A673 (cell line): ENCODE data around the gene GUK1. TPM values are rescaled to one million over a fixed set of nuclear protein-coding genes. Genes with fewer than 3 reads are reported as not detected.

ENCODE experiments used
- BruUV-seq: library from RNA; stranded (reverse); fragments of 400-500 nt; replicated peaks from 2 replicates; lab custom pipeline; 2021; lab: Mats Ljungman, UMichigan
- CTCF ChIA-PET: fragments of 300-600 bp; sonication (Branson Sonifier 250); formaldehyde crosslinking; loops from one replicate; lab custom pipeline; 2022; ENCODE audit warnings: antibody characterized with exemption; lab: Charles Lee
- POLR2A ChIA-PET: fragments of 300-600 bp; sonication (Branson Sonifier 250); formaldehyde crosslinking; loops from one replicate; lab custom pipeline; 2022; ENCODE audit warnings: antibody characterized with exemption; ENCODE audit not compliant: low non-redundant PET; lab: Charles Lee
- DNase-seq: peaks from one replicate; pipeline ENCODE4 v3.0.0-alpha.2; 2015; ENCODE audit warnings: low spot score
- H3K27ac ChIP-seq: fragments of 200-600 bp; sonication (generic); 2 replicates; pipeline ENCODE4 v1.5.1; 2016; ENCODE audit warnings: mixed run types, low read depth, mild to moderate bottlenecking, mixed read lengths, antibody characterized with exemption, low read length; ENCODE audit not compliant: poor library complexity, severe bottlenecking
- H3K27me3 ChIP-seq: fragments of 200-600 bp; sonication (generic); replicated peaks from 2 replicates; pipeline ENCODE4 v1.6.1; 2017; ENCODE audit warnings: mixed run types, low read depth, mild to moderate bottlenecking, mixed read lengths, antibody characterized with exemption, low read length; ENCODE audit not compliant: insufficient read depth, poor library complexity
- H3K36me3 ChIP-seq: fragments of 200-600 bp; sonication (generic); 2 replicates; pipeline ENCODE4 v1.6.1; 2016; ENCODE audit warnings: mixed run types, mild to moderate bottlenecking, mixed read lengths, antibody characterized with exemption, low read length; ENCODE audit not compliant: insufficient read depth, poor library complexity, severe bottlenecking
- H3K4me1 ChIP-seq: fragments of 200-600 bp; sonication (generic); 2 replicates; pipeline ENCODE4 v1.6.1; 2017; ENCODE audit warnings: mixed run types, mild to moderate bottlenecking, mixed read lengths, antibody characterized with exemption, low read length; ENCODE audit not compliant: insufficient read depth, poor library complexity, severe bottlenecking
- H3K4me3 ChIP-seq: fragments of 200-600 bp; sonication (generic); 2 replicates; pipeline ENCODE4 v1.5.1; 2016; ENCODE audit warnings: low read depth, mixed run types, mild to moderate bottlenecking, mixed read lengths, low read length; ENCODE audit not compliant: poor library complexity, severe bottlenecking
- H3K9me3 ChIP-seq: fragments of 200-600 bp; sonication (generic); 2 replicates; pipeline ENCODE4 v1.6.1; 2016; ENCODE audit warnings: mixed run types, low read depth, mild to moderate bottlenecking, mixed read lengths, antibody characterized with exemption, low read length; ENCODE audit not compliant: poor library complexity, severe bottlenecking
- CTCF ChIP-seq: fragments of 300-800, 200-600 bp; sonication (generic); conservative IDR thresholded peaks from 2 replicates; pipeline ENCODE4 v1.5.1; 2017; ENCODE audit warnings: low read depth, mild to moderate bottlenecking, antibody characterized with exemption, low read length, moderate library complexity, mixed read lengths
- EZH2 ChIP-seq: fragments of 200-600 bp; sonication (generic); IDR thresholded peaks from 2 replicates; pipeline ENCODE4 v1.6.1; 2017; ENCODE audit warnings: borderline replicate concordance, low read depth, mild to moderate bottlenecking, mixed read lengths, antibody characterized with exemption, low read length; ENCODE audit not compliant: poor library complexity, severe bottlenecking
- intact Hi-C: fragments of 100-400 bp; cut with micrococcal nuclease; formaldehyde crosslinking; loops from one replicate; pipeline ENCODE4 v1.10.0; 2022; ENCODE audit not compliant: unreplicated experiment
- total RNA-seq: library from RNA; stranded (reverse); gene quantifications from 2 replicates; pipeline ENCODE4 v1.2.3, GENCODE V29; 2021

GUK1 gene
- total RNA-seq, 1 experiment from 2014 or later: 130 TPM

- intact Hi-C loops: no loop called here
- no peak overlapping the region for H3K27ac ChIP-seq
- H3K27me3 ChIP-seq: no peaks in the 10 kb centered on the region
- TF ChIP-seq CTCF (no peak), EZH2 (no peak)
- H3K36me3 ChIP-seq: no peaks in the 10 kb centered on the region
- ChIA-PET POLR2A (no interaction called here), CTCF (no interaction called here)
- no peaks in the 10 kb centered on the region for H3K9me3 ChIP-seq
- H3K4me1 ChIP-seq: peaks cover 11% of the 10 kb centered on the region
- no TSS peak for BruUV-seq
- no peak overlapping the region for H3K4me3 ChIP-seq
- DNase-seq: no peak
Measured at GRCh38 chr1:228169345-228169744, 29.3 kb downstream of the GUK1 start.

- CTCF ChIA-PET: no interaction called here
- no peaks in the 10 kb centered on the region for H3K36me3 ChIP-seq
- no peak for DNase-seq
- no peak overlapping the region for H3K27ac ChIP-seq
- intact Hi-C loops: no loop called here
- no peak overlapping the region for H3K4me3 ChIP-seq
- peaks cover 6% of the 10 kb centered on the region for H3K4me1 ChIP-seq
- no peak for TF ChIP-seq EZH2
- no peak for TF ChIP-seq CTCF
- BruUV-seq: no TSS peak
- H3K9me3 ChIP-seq: no peaks in the 10 kb centered on the region
- H3K27me3 ChIP-seq: no peaks in the 10 kb centered on the region
- POLR2A ChIA-PET: no interaction called here
Measured at GRCh38 chr1:228170666-228171065, 30.6 kb downstream of the GUK1 start.

GRCh38 chr1:228171221-228171891, 31.3 kb downstream of the GUK1 start:
- ChIA-PET CTCF (no interaction called here), POLR2A (no interaction called here)
- peaks cover 4% of the 10 kb centered on the region for H3K4me1 ChIP-seq

More at GRCh38 chr1:228171221-228171891, 31.3 kb downstream of the GUK1 start:
- Histone ChIP-seq H3K36me3 (no peaks in the 10 kb centered on the region), H3K9me3 (no peaks in the 10 kb centered on the region), H3K27ac (no peak overlapping the region), H3K27me3 (no peaks in the 10 kb centered on the region), H3K4me3 (no peak overlapping the region)
- no peak for TF ChIP-seq EZH2
- TF ChIP-seq CTCF: no peak
- no peak for DNase-seq
- intact Hi-C loops: no loop called here
- no TSS peak for BruUV-seq
